CD4-positive, alpha-beta T cell treated with Interleukin-10 for 1 hour (primary cell): ENCODE measurements around the gene CXCR1.
"Not testable (repeated sequence)": the region's sequence is repeated elsewhere in the genome, so short reads cannot be mapped to it uniquely, and the experiment has no call there.

Experiments
- DNase-seq: peaks from one replicate; pipeline ENCODE4 v3.0.0-alpha.2; 2020

The CXCR1 gene

GRCh38 chr2:218166791-218167190 is at the start of gene CXCR1:
Gene CXCR1 (minus strand): TSS chr2:218166962. CDS start chr2:218165211, 1,751 bp downstream.
- DNase-seq = peak; percentile 71

GRCh38 chr2:218216336-218216673 is 49.5 kb upstream of the CXCR1 start:
- no peak for DNase-seq

GRCh38 chr2:218214116-218214515 is 47.4 kb upstream of the CXCR1 start:
- DNase-seq = no peak

- no peak for DNase-seq
These were observed 42.3 kb upstream of the CXCR1 start for GRCh38 chr2:218209078-218209477.

GRCh38 chr2:218202266-218202665 is 35.5 kb upstream of the CXCR1 start:
- no peak for DNase-seq

GRCh38 chr2:218196974-218197373 is 30.2 kb upstream of the CXCR1 start:
- DNase-seq = no peak

GRCh38 chr2:218194880-218195279 is 28.1 kb upstream of the CXCR1 start:
- no peak for DNase-seq

GRCh38 chr2:218193701-218194100 is 26.9 kb upstream of the CXCR1 start:
- DNase-seq = no peak

GRCh38 chr2:218192902-218193430 is 26.2 kb upstream of the CXCR1 start:
- no peak for DNase-seq

GRCh38 chr2:218188528-218188927 is 21.8 kb upstream of the CXCR1 start:
- DNase-seq = no peak

GRCh38 chr2:218187296-218188015 is 20.7 kb upstream of the CXCR1 start:
- no peak for DNase-seq

- no peak for DNase-seq
These were observed 20.1 kb upstream of the CXCR1 start for GRCh38 chr2:218186876-218187275.

GRCh38 chr2:218186355-218186766 is 19.6 kb upstream of the CXCR1 start:
- DNase-seq = peak; percentile 82

GRCh38 chr2:218184331-218184730 is 17.6 kb upstream of the CXCR1 start:
- no peak for DNase-seq

GRCh38 chr2:218180467-218181114 is 13.8 kb upstream of the CXCR1 start:
- DNase-seq = no peak

GRCh38 chr2:218179782-218180181 is 13.0 kb upstream of the CXCR1 start:
- DNase-seq = no peak

- DNase-seq = no peak
These were observed 6.1 kb upstream of the CXCR1 start for GRCh38 chr2:218172845-218173244.

GRCh38 chr2:218171744-218172143 is 5.0 kb upstream of the CXCR1 start:
- not testable (repeated sequence) for DNase-seq

- DNase-seq = no peak
These were observed 3.2 kb upstream of the CXCR1 start for GRCh38 chr2:218169757-218170546.

GRCh38 chr2:218168635-218169462 is 2.1 kb upstream of the CXCR1 start:
- peak; percentile 77 for DNase-seq

- DNase-seq = no peak
These were observed 1.3 kb upstream of the CXCR1 start for GRCh38 chr2:218168016-218168415.

GRCh38 chr2:218162814-218163213 is 3.9 kb downstream of the CXCR1 start:
- DNase-seq = no peak

GRCh38 chr2:218161644-218162043 is 5.1 kb downstream of the CXCR1 start:
- no peak for DNase-seq
